Fibroblast of lung (primary cell): ENCODE measurements around the gene MAST1. TPM values are rescaled to one million over a fixed set of nuclear protein-coding genes. Genes with fewer than 3 reads are reported as not detected.
"Not testable (repeated sequence)": the region's sequence is repeated elsewhere in the genome, so short reads cannot be mapped to it uniquely, and the experiment has no call there.

ENCODE experiments used
- DNase-seq, 2 donors: peaks; one replicate each; pipeline versions ENCODE4 v3.0.0 to v3.0.0-alpha.2; 2010; ENCODE audit warnings: low read depth in 2 of 2
- H2AFZ ChIP-seq: 2 replicates; pipeline ENCODE4 v1.5.1; 2012; ENCODE audit warnings: low read length, control low read depth, inconsistent platforms
- H3K27ac ChIP-seq: 2 replicates; pipeline ENCODE4 v1.5.1; 2011; ENCODE audit warnings: low read length, control low read depth; ENCODE audit not compliant: insufficient read depth
- H3K27me3 ChIP-seq: 2 replicates; pipeline ENCODE4 v1.5.1; 2011; ENCODE audit warnings: mild to moderate bottlenecking, low read length; ENCODE audit not compliant: control insufficient read depth, insufficient read depth
- H3K36me3 ChIP-seq: 2 replicates; pipeline ENCODE4 v1.5.1; 2011; ENCODE audit warnings: low read length; ENCODE audit not compliant: control insufficient read depth, insufficient read depth
- H3K4me1 ChIP-seq: 2 replicates; pipeline ENCODE4 v1.5.1; 2011; ENCODE audit warnings: low read length; ENCODE audit not compliant: control insufficient read depth, insufficient read depth; ENCODE audit errors: extremely low read depth
- H3K4me2 ChIP-seq: 2 replicates; pipeline ENCODE4 v1.5.1; 2011; ENCODE audit warnings: low read length, control low read depth; ENCODE audit not compliant: insufficient read depth; ENCODE audit errors: extremely low read depth
- H3K4me3 ChIP-seq, 4 experiments: fragments of 200-600 bp in 1 of 4; sonication (generic) in 1 of 4; replicated peaks in 1 of 4; 2 replicates each; pipeline ENCODE4 v1.5.1; 2011 to 2016; ENCODE audit warnings: low read length in 4 of 4, low read depth in 3 of 4, mild to moderate bottlenecking in 3 of 4, control low read depth in 2 of 4, inconsistent platforms in 1 of 4, mixed read lengths in 1 of 4; ENCODE audit not compliant: insufficient read depth in 1 of 4; ENCODE audit errors: control extremely low read depth in 1 of 4
- H3K79me2 ChIP-seq: 2 replicates; pipeline ENCODE4 v1.5.1; 2012; ENCODE audit warnings: mild to moderate bottlenecking, low read length, inconsistent platforms; ENCODE audit not compliant: control insufficient read depth, insufficient read depth
- H3K9ac ChIP-seq: 2 replicates; pipeline ENCODE4 v1.5.1; 2011; ENCODE audit warnings: mild to moderate bottlenecking, low read length, control low read depth; ENCODE audit not compliant: insufficient read depth
- H3K9me3 ChIP-seq: 2 replicates; pipeline ENCODE4 v1.5.1; 2012; ENCODE audit warnings: low read depth, low read length; ENCODE audit not compliant: control insufficient read depth, insufficient read depth
- H4K20me1 ChIP-seq: 2 replicates; pipeline ENCODE4 v1.5.1; 2011; ENCODE audit warnings: low read length; ENCODE audit not compliant: control insufficient read depth, insufficient read depth; ENCODE audit errors: extremely low read depth
- CTCF ChIP-seq, 2 donors: IDR thresholded peaks in 1 of 2; conservative IDR thresholded peaks in 1 of 2; 1 replicate in 1 of 2; 2 replicates in 1 of 2; pipeline ENCODE4 v1.5.1; 2011 to 2012; ENCODE audit warnings: low read length in 2 of 2, control low read depth in 1 of 2, inconsistent platforms in 1 of 2, low read depth in 1 of 2, mild to moderate bottlenecking in 1 of 2
- EZH2 ChIP-seq: IDR thresholded peaks from 2 replicates; pipeline ENCODE4 v1.5.1; 2012; ENCODE audit warnings: low read length, control low read depth, mild to moderate bottlenecking; ENCODE audit errors: missing control alignments
- polyA plus RNA-seq, 2 donors: library from polyadenylated mRNA; depleted of rRNA in 1 of 2; stranded (reverse) in 1 of 2; unstranded in 1 of 2; fragments of >200 nt; gene quantifications; 2 replicates each; pipeline ENCODE4 v1.2.1, GENCODE V29; 2011 to 2012; ENCODE audit warnings: missing spikeins in 1 of 2
- total RNA-seq: library from RNA; depleted of rRNA; stranded (reverse); fragments of >200 nt; gene quantifications from 2 replicates; pipeline ENCODE4 v1.2.1, GENCODE V29; 2014

Gene MAST1
- total and polyA plus RNA-seq, 2 donors (not counting 1 experiment from before 2014, with no cell fraction given), result 0.30 to 1.3 TPM

GRCh38 chr19:12843328-12843727 is 5.0 kb downstream of the MAST1 start:
- no peak for TF ChIP-seq CTCF (conservative IDR thresholded peaks at IDR 0.05 in 1 of 2, IDR thresholded peaks at IDR 0.05 in 1 of 2; ENCODE audit: low read depth in 1 of 2, low read length in 2 of 2)
- no peak for TF ChIP-seq EZH2
- H3K9ac ChIP-seq, result no peak overlapping the region
- peaks cover 6% of the 10 kb centered on the region for H3K4me1 ChIP-seq
- DNase-seq, result no peak
- no peak overlapping the region for H3K4me2 ChIP-seq
- H3K9me3 ChIP-seq, result no peaks in the 10 kb centered on the region
- no peak overlapping the region for H3K4me3 ChIP-seq
- H2AFZ ChIP-seq, result no peak overlapping the region
- H4K20me1 ChIP-seq, result no peaks in the 10 kb centered on the region
- no peaks in the 10 kb centered on the region for H3K79me2 ChIP-seq
- no peak overlapping the region for H3K27ac ChIP-seq
- peaks cover 28% of the 10 kb centered on the region for H3K27me3 ChIP-seq
- H3K36me3 ChIP-seq, result no peaks in the 10 kb centered on the region

DNA sequence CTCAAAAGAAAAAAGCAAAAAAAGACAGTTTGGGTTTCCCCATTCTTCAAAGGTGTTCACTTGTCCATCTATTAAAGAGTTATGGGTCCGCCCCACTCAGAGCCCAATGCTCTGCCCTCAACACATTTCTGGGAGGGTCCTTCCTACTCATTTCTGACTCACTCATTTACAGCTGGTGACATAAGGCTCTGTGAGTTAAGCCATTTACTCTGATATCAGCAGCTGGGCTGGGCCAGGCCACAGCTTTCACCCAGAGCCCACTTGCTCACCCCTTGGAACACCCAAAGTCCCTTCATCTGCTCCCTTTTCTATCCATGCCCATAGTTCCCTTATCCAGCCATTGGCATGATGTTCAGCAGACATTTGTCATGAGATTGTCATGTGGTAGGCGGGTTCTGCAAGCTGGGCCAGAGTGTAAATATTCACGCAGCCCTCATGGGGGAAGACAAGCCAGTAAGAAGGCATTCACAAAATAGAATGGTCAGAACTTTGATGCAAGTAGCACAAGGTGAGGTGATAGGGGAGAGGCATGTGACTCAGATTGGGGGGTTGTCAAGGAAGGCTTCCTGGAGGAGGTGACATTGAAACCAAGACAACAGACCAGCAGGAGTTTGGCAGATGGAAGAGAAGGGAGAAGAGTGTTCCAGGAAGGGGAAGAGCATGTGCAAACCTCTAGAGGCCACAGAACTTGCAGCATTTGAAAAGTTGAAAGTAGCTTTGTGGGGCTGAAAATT is 5.9 kb downstream of the MAST1 start:
- DNase-seq, result no peak
- Histone ChIP-seq H3K9ac (no peak overlapping the region), H3K4me2 (no peak overlapping the region), H3K9me3 (no peaks in the 10 kb centered on the region), H3K4me3 (no peak overlapping the region), H3K27ac (no peak overlapping the region), H2AFZ (no peak overlapping the region), H3K27me3 (peaks cover 20% of the 10 kb centered on the region), H3K79me2 (no peaks in the 10 kb centered on the region), H3K36me3 (no peaks in the 10 kb centered on the region), H3K4me1 (peaks cover 6% of the 10 kb centered on the region), H4K20me1 (no peaks in the 10 kb centered on the region)
- TF ChIP-seq CTCF (conservative IDR thresholded peaks at IDR 0.05 in 1 of 2, IDR thresholded peaks at IDR 0.05 in 1 of 2; ENCODE audit: low read depth in 1 of 2, low read length in 2 of 2) (no peak), EZH2 (no peak)

- H3K9me3 ChIP-seq, H2AFZ ChIP-seq, H3K27me3 ChIP-seq, DNase-seq, H3K36me3 ChIP-seq, H4K20me1 ChIP-seq, H3K27ac ChIP-seq, H3K4me3 ChIP-seq, H3K4me2 ChIP-seq, H3K79me2 ChIP-seq, H3K4me1 ChIP-seq, H3K9ac ChIP-seq: not testable (repeated sequence)
These were observed 8.3 kb downstream of the MAST1 start for GRCh38 chr19:12846613-12847012.
